Sigmoid colon (tissue), 4 donors: ENCODE measurements around the gene TMEM271.

Experiments used
- CTCF ChIP-seq, 4 experiments: fragments of 450-650 bp in 3 of 4; fragments of 200-600 bp in 1 of 4; IDR thresholded peaks; one replicate each; pipeline ENCODE4 v1.5.1; 2016 to 2019; ENCODE audit warnings: antibody characterized with exemption in 4 of 4, mild to moderate bottlenecking in 3 of 4, moderate library complexity in 2 of 4
- POLR2A ChIP-seq, 2 donors: fragments of 450-650 bp; IDR thresholded peaks; one replicate each; pipeline ENCODE4 v1.6.1; 2016; ENCODE audit warnings: antibody characterized with exemption in 2 of 2, mild to moderate bottlenecking in 2 of 2, moderate library complexity in 2 of 2
- POLR2AphosphoS5 ChIP-seq, 4 donors: sonication (generic); formaldehyde crosslinking; IDR thresholded peaks; one replicate each; pipeline ENCODE4 v1.6.1; 2017; ENCODE audit warnings: antibody characterized with exemption in 4 of 4

DNA sequence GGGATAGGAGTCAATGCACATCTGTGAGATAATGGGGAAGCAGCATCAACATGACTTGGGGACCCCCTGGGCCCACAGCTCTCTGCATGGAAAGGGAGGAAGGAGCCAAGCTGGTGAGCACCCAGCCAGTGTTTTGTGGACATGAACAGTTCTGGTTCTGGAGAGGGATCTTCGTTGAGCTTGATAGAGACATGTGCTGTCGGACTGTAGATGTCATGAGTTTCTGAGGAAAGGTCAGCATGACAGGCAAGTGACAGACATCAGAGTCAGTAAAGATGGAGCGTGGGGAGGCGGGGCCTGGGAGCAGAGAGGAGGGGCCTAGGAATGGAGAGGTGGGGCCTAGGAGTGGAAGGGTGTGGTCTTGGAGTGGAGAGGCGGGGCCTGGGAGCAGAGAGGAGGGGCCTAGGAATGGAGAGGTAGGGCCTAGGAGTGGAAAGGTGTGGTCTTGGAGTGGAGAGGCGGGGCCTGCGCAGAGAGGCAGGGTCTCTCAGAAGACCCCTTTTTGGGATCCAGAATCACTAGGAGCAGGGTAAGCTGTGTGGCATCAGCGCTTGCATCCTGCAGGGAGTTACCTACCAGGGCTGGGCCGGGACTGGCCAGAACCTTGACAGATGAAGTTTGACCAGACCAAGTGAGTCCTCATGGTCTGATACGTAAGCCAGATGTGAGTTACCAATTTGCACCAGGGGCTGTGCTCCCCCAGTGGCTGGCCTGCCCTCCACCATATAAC, 43.3 kb downstream of the TMEM271 start:
- no peak for TF ChIP-seq POLR2AphosphoS5 (IDR thresholded peaks at IDR 0.05)
- TF ChIP-seq CTCF (IDR thresholded peaks at IDR 0.05) = no peak
- TF ChIP-seq POLR2A (IDR thresholded peaks at IDR 0.05) = no peak
